HG02852 (cell line): Measurements from ENCODE around the gene MMP8.
A peak's percentile ranks its signal among the peaks of the same experiment; 100 is the strongest.
"Not testable (repeated sequence)": the region's sequence is repeated elsewhere in the genome, so short reads cannot be mapped to it uniquely, and the experiment has no call there.

Experiments
- ATAC-seq: cut with Tn5 transposase; IDR thresholded peaks from one replicate; pipeline ENCODE4 v1.9.1; 2021; ENCODE audit warnings: mild to moderate bottlenecking, moderate library complexity; ENCODE audit not compliant: unreplicated experiment

MMP8 gene, protein sequence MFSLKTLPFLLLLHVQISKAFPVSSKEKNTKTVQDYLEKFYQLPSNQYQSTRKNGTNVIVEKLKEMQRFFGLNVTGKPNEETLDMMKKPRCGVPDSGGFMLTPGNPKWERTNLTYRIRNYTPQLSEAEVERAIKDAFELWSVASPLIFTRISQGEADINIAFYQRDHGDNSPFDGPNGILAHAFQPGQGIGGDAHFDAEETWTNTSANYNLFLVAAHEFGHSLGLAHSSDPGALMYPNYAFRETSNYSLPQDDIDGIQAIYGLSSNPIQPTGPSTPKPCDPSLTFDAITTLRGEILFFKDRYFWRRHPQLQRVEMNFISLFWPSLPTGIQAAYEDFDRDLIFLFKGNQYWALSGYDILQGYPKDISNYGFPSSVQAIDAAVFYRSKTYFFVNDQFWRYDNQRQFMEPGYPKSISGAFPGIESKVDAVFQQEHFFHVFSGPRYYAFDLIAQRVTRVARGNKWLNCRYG

DNA sequence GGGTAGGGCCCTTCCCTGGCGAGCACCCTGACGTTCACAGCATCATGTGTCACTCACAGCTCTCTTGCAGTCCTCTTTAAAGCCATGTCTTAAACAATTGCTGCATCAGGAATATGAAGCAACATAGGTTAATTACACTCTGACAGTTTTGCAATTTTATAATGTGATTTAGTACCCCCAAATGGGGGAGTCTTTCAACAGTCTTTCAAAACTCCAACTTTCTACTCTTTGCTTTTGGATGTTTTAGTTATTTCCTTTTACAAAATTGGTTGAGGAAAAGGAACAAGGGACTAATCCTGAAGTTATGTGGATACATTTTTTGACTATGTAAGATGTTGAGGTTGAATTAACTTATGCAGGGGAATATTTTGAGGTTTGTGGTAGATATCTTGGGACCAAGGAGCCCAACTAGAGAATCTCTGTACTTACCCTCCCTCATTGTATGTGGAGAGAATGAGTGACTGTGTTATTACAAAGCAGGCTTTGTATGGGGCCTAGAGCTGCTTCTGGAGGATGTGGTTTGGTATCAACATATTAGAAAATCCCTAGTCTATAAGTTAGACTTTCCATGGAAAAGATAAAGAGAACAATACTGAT is at the start of gene MMP8:
TSS of gene MMP8 (minus strand) at position 51 of the 597 bp plus-strand sequence. CDS start 99 bp downstream, outside the sequence.
- ATAC-seq = no peak

DNA sequence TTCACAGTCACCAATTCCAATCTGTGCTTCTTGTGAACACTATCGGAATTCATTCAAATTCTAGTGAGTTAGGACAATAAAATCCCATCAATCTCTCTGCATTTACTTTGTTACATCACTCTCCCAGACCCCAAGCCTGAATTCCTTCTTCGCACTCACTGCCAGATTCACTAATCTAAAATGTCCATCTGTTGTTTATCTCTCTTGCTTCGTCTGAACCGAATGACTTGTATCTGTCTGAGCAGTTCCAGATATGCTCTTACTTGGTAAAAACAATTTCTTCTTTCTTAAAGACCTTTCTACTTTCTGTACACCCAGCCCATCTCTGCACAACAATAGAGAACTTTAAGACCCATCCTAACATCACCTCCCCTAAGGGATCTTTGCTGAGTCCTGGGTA is 48.6 kb upstream of the MMP8 start:
- no peak for ATAC-seq

DNA sequence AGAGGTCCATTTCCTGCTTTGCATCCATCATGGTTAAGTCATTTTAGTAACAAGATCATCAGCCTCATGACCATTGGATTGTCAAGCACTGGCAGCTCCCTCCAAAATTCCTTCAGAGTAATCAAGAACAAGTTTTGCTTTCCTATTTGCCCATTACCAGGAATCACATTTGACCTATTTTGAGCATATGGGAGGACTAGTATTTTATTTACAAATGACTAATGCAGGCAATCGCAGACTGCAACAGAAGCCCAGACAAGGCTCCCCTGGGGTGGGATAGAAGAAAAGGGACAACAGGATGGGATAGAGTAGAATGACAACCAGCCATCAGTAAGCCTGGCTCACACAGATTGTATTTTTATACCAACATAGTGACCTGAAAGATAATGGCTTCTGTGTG is 46.6 kb upstream of the MMP8 start:
- ATAC-seq = no peak

DNA sequence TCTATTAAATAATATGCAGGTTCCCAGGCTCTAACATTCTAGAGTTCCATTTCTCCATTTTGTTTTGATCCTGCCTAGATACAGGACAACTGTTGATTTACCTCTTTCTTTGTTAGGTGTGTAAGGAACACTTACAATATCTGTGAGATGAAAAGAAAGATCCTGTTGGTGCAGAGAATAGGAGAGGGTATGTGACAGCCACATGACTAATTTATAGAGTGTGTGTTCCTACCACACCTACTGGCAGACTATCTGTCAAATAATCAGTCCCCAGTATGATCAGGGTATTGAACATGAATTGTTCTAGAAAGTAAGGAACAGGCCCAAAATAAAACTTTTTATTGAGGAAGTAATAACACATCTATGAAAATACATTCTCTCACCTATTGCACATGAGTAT is 45.4 kb upstream of the MMP8 start:
- no peak for ATAC-seq

DNA sequence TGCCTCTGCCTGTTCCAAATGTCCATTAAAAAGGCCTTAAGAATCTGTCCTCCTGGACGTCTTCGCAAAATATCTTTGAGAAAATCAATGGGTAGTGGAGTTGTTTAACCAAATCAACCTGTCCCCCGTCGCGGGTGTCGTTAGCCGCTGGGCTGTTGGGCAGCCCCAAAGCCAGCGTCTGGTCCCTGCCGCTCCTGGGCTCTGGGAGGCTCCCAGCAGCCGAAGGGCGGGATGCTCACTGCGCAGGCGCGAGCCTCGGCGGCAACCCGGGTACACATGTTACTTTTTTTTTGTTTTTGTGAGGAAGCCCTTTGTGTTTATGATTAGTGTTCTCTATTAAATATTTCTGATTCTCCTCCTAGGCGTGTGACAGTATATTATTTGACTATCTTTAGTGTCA is 43.0 kb upstream of the MMP8 start:
- ATAC-seq = no peak

DNA sequence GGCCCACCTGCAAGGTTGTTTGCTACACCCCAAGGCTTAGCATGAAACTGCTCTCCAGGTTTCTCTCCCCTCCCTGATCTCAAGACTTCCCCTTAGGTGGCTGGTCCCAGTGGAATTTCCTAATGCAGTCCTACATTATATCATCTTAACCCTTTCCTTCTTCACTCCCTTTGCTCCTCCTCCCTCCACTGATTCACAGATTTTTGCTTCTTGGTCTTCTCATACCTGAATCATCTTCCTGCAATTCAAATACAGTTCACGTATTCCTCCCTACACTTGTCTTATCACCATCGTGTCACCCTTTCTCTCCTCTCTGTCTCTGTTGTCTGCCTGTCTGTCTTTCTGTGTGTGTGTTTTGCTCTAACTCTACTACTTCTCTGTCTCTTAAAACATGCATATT is 38.7 kb upstream of the MMP8 start:
- ATAC-seq = no peak

DNA sequence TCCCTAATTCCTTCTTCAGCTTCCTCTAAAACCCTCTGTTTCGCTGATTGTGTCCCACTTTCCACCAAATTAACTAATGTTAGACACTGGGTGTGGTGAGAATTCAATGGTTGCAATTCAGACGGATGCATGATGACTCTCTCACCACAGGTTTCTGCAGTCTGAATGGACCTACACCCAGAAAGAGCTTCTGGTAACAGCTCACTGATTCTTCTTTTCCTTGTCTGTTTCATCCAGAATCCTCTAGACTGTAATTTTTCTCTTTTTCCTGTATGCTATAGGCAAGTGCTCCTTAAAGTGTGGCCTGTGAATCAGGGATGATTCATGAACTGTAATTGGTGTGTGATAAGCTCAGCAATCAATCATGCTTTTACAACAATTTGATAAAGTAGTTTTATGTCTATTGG is 37.6 kb upstream of the MMP8 start:
- ATAC-seq = no peak

DNA sequence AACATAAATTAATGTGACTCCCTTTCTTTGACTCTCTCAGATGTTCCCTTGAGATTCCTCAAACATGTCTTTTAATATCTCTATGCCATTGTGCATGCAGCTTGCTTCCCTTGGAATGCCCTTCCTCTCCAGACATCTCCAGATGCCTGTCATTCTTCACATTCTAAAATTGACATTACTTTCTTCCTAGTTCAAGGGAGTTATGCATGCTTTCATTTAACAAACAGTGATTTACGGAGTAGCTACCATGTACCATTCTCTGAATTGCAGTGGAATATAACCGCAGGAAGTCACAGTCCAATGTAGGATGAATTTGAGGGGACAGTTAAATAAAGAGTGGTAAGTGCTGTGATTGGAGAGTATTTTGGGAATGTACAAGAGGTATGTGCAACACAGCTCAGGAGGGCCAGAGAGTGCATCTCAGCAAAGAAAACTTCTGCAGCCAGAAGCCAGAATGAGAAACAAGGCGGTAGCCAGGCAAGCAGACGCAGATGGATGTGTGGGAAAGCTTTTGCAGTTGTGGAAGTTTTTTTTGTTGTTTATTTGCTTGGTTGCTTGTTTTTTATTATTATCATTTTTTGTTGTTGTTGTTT is 37.0 kb upstream of the MMP8 start:
- no peak for ATAC-seq

DNA sequence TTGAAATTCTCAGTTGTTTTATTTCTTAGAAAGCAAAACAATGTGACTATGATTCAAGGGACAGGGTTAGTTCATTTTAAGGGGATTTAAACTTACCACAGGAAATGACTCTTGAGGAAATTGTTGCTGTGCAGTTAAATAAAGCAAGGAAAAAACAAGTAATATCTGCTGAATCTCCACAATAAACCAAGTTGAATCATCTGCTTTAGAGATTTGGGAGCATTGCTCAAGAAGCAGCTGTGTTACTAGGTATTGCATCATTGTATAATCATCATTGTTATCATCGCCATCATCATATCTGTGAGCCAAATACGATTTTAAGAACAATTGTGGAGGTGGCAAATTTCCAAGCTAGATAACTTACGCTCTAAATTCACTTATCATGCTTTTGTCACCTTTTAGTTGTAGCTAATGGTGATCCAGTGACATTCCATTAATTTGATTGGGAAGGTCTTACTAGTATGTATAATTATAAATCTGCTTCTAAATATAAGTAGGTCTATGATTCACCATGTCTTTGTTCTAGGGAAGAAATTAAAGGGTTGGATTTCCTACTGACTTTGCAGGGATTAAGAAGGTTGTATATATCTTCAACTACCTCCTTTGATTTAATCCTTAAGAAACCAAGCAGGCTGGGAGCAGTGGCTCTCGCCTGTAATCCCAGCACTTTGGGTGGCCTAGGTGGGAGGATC is 35.7 kb upstream of the MMP8 start:
- no peak for ATAC-seq

DNA sequence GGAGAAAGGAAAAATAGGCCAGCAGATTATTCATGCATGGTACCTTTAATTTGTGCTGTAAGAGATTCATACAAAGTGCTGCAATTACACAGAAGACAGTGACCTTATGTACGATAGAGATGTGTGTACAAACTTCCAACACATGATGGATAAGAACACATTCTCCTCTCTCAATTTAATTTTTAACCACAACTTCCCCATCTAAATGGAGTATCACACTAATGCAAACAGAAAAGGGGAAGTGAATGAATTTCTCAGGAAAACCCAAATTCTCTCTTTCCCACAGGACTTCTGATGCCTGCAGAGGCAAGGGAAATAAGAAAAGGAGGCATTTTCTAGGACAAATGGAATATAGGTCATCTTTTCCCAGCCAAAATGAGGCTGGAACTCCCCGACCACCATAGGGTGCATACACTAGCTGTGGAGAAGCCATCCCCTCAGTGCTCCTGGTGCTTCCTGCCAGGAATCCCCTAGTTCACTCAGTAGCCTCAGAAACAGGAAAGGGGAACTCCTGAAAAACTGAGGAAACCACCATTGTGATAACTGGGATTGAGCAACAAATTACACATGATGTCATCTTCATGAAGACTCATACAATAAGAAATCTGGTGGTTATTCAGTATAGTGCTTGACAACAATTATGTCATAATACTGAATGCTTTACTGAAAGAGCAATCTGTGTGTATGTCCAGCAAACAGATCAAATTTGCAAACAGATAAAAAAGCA is 33.2 kb upstream of the MMP8 start:
- ATAC-seq = no peak

DNA sequence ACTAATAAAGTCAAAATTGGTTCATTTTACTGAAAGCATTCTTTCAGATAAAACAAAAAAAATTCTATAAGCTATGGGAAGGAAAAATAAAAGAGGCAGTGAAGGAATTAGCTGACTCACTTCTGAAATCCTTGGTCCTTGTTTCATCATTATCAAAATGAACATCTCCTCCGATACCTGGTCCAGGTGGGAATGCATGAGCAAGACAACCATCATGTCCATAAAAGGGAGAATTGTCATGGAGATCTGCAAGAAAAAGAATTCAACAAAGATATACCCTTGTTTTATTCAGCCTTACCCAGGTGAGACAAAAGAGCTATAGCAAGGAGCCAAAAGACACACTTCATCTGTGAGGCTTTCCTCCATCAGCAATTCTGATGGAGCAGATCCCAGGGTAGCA is 28.5 kb upstream of the MMP8 start:
- no peak for ATAC-seq

DNA sequence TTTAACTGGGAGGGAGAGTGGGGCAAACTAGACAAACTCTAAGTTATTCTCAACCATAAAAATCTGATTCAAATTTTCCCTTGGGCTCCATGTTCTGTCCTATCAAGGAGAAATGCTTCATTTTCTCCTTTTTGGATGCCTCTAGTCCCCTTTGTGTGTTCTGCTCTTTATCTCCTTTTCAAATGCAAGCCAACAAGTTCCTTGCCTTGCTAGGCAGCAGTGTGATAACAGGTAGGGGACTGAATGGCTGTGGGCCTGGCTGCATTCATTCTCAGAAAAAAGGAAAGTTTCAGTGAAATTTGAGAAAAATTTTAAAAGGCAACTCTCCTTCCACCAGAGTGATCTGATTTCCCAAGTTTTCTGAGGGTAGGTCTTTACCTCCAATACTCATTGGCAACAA is 26.9 kb upstream of the MMP8 start:
- no peak for ATAC-seq

DNA sequence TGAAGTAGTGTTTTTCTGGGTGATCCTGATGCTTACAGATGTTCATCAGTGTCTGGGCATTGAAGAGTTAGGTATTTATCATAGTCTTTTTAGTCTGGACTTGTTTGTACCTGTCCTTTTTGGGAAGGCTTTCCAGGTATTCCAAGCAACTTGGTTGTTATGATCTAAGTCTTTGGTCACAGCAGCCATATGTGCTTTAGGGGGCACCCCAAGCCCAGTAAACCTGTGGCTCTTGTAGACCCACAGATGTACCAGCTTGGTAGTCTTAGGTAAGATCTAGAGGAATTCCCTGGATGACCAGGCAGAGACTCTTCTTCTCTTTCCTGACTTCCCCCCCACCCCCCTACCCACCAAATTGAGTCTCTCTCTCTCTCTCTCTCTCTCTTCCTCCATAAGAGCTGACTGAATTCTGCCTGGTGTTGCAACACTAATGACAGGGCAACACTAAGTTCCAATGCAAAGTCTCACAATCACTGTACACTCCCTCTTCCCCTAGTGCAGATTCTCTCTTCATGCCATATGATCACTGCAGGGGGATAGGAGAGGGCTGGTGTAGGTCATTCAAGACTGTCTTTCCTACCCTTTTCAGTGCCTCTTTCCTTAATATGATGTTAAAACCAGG is 24.5 kb upstream of the MMP8 start:
- ATAC-seq = no peak

DNA sequence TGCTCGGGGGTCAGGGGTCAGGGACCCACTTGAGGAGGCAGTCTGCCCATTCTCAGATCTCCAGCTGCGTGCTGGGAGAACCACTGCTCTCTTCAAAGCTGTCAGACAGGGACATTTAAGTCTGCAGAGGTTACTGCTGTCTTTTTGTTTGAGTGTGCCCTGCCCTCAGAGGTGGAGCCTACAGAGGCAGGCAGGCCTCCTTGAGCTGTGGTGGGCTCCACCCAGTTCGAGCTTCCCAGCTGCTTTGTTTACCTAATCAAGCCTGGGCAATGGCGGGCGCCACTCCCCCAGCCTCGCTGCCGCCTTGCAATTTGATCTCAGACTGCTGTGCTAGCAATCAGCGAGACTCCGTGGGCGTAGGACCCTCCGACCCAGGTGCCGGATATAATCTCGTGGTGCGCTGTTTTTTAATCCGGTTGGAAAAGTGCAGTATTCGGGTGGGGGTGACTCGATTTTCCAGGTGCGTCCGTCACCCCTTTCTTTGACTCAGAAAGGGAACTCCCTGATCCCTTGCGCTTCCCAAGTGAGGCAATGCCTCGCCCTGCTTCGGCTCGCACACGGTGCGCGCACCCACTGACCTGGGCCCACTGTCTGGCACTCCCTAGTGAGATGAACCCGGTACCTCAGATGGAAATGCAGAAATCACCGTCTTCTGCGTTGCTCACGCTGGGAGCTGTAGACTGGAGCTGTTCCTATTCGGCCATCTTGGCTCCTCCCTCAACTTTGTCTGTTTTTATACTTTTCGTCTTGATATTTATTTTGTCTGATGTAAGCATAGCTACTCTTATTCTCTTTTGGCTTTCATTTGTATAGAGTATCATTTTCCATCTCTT is 22.2 kb upstream of the MMP8 start:
- ATAC-seq = not testable (repeated sequence)

DNA sequence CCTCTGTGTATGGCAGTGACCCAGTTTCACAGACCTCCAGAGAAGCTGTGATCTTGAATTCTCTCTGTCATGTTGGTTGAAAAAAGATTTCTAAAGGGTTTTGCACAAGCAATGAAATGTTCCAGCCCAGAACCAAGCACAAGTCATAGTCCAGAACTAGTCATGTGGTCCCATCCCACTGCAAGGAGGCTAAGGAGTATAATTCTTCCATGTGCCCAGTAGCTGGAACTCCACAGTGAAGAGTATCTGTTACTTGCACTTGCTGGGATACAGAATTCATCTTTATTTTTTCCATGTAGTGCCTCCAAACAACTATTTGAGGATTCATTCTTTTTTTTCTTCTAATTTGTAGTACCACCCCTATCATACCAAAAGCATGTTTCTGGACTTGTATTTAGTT is 9.9 kb upstream of the MMP8 start:
- no peak for ATAC-seq

DNA sequence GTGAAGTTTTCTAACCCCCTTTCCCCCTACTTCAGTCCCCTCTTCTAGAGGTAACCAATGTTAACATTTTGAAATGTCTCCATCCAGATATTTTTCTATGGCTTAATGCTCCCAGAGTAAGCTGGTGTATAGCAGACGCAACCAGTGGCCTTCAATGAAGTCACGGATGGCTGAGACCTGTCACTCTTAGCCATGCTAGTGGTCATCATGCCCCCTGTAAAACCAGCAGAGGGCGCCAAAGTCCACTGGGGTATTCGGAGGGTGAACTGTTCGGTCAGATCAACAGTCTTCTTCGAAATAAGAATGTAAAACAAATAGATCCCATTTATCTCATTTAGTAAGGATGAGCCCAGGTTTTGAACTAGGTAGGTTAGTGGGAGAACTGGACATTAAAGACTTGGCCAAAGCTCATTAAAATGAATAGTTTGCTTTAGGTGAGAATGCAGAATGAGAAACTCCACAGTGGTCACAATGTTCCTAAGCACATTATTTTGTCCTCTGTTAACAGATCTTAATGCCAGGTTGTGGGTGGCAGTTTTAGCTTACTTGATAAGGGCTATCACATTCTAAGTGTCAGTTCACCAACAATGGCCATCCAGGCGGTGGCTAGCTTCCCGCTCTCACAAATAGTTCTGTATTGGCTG is 8.6 kb upstream of the MMP8 start:
- peak; percentile 87 for ATAC-seq

DNA sequence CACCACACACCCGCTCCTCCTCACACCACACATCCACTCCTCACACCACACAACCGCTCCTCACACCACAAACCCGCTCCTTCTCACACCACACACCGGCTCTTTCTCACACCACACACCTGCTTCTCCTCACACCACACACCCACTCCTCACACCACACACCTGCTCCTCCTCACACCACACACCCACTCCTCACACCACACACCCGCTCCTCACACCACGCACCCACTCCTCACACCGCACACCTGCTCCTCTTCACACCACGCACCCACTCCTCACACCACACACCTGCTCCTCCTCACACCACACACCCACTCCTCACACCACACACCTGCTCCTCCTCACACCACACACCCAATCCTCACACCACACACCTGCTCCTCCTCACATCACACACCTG is 6.2 kb upstream of the MMP8 start:
- ATAC-seq = not testable (repeated sequence)

DNA sequence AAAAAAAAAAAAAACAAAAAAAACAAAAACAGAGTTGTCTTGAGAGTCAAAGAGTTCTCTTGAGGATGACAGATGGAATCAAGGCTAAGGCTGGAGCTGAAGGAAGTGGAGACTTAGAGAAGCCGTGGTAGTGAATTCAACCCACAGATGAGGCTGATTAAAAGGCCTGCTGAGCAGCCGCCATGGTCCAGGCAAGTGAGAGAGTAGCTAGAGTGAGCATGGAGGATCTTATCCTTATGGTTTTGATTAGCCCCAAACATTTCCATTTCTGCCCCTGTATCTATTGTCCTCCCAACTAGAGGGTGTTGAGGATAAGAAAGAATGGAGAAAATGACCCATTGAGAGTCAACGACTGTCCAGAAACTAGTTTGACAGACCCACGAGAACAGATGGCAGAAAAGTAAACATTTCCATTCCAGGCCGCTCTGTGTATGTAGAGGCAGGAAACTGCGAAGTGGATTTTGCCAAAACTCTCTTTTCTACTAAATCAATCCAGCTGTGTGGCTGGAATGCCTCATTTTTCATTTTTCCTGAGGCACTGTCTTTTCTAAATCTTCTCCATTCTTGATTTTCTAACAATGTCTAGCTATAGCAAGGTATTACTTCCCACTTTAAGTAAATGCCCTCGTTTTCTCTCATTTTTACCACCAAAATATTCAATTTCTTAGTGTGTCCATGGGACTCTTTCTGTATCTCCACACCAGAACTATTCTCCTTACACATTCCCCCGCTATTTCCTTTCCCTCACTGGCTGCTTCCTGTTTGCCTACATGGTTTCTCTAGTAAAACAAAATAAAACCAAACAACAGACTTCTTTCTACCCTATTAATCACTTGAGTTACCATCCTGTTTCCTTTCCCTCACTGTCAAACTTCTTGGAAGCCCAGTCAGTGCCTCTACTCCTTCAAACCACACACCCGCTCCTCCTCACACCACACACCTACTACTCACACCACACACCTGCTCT is 5.4 kb upstream of the MMP8 start:
- ATAC-seq = no peak
